T-helper 2 cell treated with Interferon-gamma antibody and Interleukin-4, amounts not matched to agents 100 ng/mL and 5 ng/mL, for 36 hours (primary cell): Measurements from ENCODE around the gene MRPL39. TPM values are rescaled to one million over a fixed set of nuclear protein-coding genes. Genes with fewer than 3 reads are reported as not detected.

Source experiments
- intact Hi-C: fragments of 100-400 bp; cut with micrococcal nuclease; formaldehyde crosslinking; loops from one replicate; pipeline ENCODE4 v1.15.1; 2023
- total RNA-seq: library from RNA; stranded (reverse); gene quantifications from 2 replicates; pipeline ENCODE4 v1.2.3, GENCODE V29; 2022

The MRPL39 gene
- total RNA-seq, 1 donor from 2014 or later = 33.6 TPM

DNA sequence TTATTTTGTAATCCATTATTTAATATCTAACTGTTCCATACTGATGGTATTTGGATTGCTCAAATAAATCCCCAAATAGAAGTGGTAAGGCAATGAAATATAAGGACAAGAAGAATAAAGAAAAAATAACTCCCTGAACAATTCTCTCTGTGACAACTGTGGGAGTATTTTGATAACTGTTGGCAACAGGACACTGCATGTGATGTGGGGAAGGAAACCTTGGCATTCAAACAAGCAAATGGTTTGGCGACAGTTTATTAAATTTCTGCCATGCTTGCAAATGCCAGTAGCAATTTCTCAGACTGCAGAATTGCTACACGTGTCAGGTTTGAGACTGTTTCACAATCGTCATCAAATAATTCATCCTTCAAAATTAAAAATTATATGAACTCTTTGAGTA, 8.6 kb upstream of the MRPL39 start:
- intact Hi-C loops = no loop called here

DNA sequence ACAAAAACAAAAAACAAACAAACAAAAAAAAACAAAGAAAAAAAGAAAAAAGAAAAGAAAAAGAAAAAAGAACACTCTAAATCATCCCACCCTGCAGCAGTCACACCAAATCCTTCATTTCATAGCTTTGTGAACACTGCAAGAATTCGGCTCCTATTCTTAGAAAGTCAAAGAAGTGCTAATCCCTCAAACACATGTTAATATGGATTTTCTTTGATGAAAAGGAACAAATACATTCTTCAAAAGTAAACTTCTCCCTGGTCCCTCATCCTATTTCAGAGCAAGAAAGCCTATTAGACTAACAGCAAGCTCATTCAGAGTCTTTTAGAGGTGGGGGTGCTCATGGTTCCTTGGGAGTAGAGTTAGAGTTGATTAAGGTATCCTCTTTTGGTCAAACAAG, 7.2 kb upstream of the MRPL39 start:
- intact Hi-C loops = no loop called here

GRCh38 chr21:25608044-25608737, 910 bp upstream of the MRPL39 start:
- intact Hi-C loops = loop anchor here (1.0 to 10.0 kb wide), 8 partner anchors 31 to 1239 kb away; partner anchors contain the start of genes ADAMTS1 and JAM2

GRCh38 chr21:25589887-25590286, 17.4 kb downstream of the MRPL39 start:
- intact Hi-C loops = loop anchor here (10.0 kb wide), 1 partner anchor 605 kb away; no protein-coding TSS in a partner anchor

GRCh38 chr21:25586791-25587190, 20.5 kb downstream of the MRPL39 start:
- intact Hi-C loops = no loop called here

DNA sequence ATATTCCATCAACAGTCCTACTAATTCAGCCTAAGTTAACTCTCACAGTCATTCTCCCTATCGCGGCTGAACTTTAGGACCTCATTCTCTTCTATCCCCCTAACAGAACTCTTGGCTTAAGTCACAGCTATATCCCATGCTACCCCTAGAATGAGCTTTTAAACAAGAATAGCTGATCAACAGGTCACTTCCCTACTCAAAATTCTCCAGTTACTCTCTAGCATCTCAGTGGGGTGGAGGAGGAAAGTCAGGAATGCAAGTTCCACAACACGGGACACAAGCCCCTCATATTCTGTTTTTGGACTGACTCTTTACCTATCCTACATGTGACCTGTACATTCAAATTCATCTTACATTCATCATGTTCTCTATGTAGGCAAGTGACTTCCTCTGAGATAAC, 21.0 kb downstream of the MRPL39 start:
- intact Hi-C loops = no loop called here

DNA sequence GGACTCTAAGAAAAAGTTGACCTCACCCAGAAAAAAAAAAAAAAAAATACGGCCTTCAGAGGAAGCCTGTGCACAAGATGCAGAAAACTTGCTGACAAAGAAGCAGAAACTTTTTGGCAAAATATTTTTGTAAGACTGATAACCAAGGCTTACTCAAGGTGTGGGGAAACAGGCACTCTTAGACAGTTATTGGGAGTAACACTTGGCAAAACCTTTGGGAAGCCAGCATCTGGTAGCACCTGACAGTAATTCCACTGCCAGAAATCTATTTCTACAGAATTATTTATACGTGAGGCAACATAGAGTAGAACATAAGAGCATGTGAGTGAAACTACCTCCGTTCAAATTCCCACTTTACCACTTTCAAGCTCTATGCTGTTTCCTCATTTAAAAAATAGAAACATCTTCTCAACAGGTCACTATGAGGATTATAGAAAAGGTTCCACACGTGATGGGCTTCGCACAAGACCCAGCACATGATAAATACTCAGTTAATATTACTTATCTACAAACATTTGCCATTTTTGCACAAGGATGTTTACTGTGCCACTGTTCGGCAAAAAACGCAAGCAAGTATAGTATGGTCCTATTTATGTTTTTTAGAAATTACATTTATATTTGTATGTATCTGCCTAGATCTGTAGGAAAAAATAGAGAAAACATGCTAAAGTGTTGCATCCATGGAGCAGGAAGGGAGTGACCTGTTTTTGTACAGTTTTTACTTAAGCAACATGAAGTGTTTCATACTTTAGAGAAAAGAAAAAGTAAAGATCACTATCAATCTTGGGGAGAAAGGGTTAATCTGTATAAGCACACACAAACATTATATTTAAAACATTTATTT, 22.2 kb downstream of the MRPL39 start:
- intact Hi-C loops = no loop called here

DNA sequence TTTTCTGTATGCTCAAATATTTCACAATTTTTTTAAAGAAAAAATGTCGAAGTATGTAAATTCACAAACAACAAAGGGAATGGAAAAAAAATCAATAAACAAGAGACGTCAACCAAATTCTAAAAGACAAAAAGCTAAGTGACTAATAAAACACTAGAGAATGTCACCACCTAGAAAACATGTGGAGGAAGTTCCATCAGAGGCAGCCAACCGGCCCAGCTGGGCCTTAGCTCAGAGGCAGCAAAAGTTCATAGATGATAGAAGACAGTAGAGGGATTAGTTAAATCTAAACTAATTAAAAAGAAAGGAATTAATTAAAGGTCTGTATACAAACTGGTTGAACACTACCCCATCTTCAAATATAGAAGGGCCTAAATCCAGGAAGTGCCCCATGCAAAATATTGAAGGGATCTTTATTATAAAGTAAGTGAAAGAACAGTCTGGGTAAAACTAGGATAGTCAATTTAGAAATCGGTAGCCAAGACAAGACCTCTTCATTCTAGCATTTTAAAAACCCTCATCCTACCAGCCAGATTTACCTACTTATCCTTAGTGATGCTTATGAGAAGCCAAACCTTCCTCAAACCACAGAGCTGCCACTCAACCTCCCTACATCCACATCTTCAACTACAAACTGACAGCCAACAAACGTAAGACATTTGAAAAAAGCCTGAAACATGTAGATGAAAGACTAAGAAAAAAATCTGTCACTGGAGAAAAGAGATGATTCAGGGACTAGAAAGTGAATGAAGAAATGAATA, 23.7 kb downstream of the MRPL39 start:
- intact Hi-C loops = no loop called here

DNA sequence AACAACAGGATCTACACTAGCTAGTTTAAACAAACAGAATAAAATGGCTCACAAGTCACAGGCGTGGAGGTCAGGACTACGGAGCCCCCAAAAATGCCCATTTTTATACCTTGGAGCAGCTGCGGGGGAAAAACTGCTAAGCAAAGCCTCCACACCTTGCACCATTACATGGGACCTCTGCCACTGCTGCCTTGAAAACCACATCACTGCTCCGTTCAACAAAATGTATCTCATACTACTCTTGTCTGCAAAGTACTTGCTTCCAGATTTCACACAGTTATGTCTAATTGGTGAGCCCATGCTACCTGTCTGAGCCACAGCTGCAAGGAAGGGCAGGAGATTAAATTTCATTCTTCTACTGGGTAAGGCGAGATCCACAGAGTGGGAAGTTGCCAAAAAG, 24.4 kb downstream of the MRPL39 start:
- intact Hi-C loops = no loop called here

- intact Hi-C loops = no loop called here
Measured at GRCh38 chr21:25582164-25582790, 25.0 kb downstream of the MRPL39 start.

- intact Hi-C loops = no loop called here
Measured at GRCh38 chr21:25581582-25581981, 25.7 kb downstream of the MRPL39 start.

GRCh38 chr21:25580912-25581260, 26.4 kb downstream of the MRPL39 start:
- intact Hi-C loops = no loop called here

DNA sequence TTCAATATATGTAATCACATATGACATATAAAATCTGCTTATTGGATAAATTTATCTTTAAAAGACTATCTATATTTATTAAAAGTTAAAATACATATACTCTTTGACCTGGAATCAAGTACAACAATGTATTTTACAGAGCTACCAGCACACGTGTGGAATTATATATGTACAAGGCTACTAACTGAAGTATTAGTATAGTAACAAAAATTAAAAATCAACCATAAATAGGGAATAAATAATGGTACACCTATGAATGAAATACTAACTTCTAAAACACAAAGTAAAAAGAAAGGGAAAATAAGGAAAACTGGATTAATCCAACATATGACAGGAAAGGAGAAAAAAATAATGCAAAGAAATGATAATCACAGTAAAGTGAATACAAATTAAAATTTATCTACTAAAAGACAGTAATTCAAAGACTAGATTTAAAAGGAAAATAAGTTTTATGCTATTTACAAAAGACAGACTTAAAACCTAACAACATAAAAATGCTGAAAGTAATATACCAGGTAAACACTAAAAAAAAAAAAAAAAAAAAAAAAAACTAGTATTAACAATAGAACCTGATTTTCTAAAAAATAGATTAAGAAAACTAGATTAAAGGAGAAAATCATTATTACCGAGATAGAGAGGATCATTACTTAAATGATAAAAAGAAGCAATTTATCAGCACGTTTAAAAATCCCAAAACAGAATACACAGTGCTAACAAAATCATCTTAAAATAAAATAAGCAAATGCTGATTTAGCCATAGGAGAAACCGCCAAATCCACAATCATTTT, 27.9 kb downstream of the MRPL39 start:
- intact Hi-C loops = no loop called here

DNA sequence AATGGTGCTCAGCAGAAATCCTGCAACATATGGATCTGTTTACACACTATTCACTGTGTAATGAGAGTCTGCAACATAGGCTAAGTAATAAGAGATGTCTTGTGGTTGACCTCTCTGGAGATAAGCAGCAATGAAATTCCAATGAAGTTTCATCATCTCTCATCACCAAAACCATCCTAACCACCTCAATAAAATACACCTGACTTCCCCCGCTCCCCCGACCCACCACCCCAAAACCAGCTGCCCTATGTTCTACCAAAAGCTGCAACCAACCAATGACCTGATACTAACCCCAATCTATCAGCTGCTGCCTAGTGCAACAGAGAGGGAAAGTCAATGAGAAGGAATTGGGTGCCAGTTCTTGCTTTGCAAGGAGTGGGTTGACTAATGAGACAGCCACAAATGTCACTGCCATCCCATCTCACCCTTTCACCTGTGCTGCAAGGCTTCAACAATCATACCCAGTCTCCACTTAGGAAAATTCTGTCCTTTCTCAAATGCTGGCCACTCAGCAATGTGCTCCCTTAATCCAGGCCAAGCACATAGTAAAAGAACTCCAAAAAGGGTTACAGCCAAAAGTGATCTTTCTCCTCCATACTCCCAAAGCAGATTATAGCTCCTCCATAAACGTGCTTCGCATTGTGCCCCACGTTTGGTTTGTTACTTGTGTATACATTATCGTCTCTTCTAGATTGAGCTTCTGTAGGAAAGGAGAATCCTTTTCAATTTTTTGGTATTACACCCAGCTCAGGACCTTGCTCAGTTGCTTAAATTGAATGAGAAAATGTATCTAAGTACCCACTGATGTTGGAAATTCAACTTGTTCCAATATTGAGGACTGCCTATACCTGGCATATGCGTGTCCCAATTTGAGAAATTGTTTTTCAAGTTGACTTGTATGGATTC, 29.0 kb downstream of the MRPL39 start:
- intact Hi-C loops = no loop called here

- intact Hi-C loops = no loop called here
Measured at GRCh38 chr21:25577424-25578055, 29.7 kb downstream of the MRPL39 start.

GRCh38 chr21:25573409-25574206, 33.7 kb downstream of the MRPL39 start:
- intact Hi-C loops = loop anchor here (1.0 to 2.0 kb wide), 4 partner anchors 11 to 162 kb away; partner anchors contain the start of genes JAM2 and MRPL39

DNA sequence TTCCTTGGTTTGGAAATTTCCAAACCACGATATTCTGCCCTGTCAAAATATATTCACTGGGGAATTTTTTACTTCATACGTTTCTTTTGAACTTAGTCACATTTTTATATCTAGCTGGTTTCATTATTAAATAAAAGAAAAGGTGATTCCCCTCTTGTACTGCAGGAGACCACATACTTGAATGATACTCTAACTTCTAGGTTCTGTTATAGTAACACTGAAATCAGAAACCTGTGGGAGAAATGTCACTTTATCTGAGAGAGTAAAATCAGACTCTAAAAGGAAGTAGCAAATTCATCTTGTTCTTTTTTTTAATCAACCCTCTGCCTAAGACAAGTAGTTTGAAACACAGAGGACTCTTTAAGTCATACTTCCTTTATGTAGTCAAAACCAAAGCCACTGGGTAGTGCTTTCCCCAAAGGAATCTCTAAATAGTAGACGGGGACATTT, 34.4 kb downstream of the MRPL39 start:
- intact Hi-C loops = loop anchor here (1.0 to 2.0 kb wide), 4 partner anchors 11 to 162 kb away; partner anchors contain the start of genes JAM2 and MRPL39

GRCh38 chr21:25571726-25572121, 35.6 kb downstream of the MRPL39 start:
- intact Hi-C loops = loop anchor here (2.0 kb wide), 1 partner anchor 67 kb away; the partner anchor contains the start of gene JAM2
